Cardiac fibroblast (primary cell): Measurements from ENCODE around the gene AAK1.
"Not testable (repeated sequence)": the region's sequence is repeated elsewhere in the genome, so short reads cannot be mapped to it uniquely, and the experiment has no call there.

ENCODE experiments used
- DNase-seq, 2 donors: peaks; one replicate each; pipeline versions ENCODE4 v3.0.0 to v3.0.0-alpha.2; 2010; ENCODE audit warnings: low read depth in 2 of 2
- H3K4me3 ChIP-seq, 2 donors: replicated peaks in 1 of 2; 1 replicate in 1 of 2; 2 replicates in 1 of 2; pipeline ENCODE4 v1.5.1; 2011; ENCODE audit warnings: low read depth in 2 of 2, low read length in 2 of 2, mild to moderate bottlenecking in 2 of 2, moderate library complexity in 1 of 2
- CTCF ChIP-seq: IDR thresholded peaks from one replicate; pipeline ENCODE4 v1.5.1; 2011; ENCODE audit warnings: low read depth, mild to moderate bottlenecking, low read length, inconsistent platforms

AAK1 gene

DNA sequence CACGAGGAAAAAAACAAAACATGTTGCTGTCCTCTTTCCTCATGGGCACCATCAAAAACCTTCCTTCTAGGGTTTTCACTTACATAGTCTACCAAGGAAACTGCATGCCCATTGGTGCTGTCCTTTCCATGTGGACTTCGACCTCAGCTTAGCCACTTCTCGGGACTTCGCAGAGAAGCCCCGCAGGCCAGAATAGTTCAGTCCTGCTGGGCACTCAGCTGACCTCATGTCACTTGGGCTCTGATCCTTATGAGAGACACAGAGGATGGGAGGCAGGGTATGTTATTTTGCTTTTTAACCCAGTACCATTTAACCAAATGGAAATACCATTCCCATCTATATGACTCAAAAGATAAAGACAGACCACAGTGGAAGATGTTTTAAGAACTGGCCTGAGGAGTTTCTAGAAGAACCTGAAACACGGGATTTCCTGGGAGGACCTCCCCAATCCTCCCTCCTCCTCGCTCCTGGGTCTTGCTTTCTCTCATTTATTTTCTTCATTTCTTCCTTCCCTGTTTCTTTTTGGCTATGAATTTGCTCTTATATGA, 28.4 kb downstream of the AAK1 start:
- no peak overlapping the region for H3K4me3 ChIP-seq
- DNase-seq, result no peak
- TF ChIP-seq CTCF, result no peak

GRCh38 chr2:69612707-69613106, 30.8 kb downstream of the AAK1 start:
- TF ChIP-seq CTCF, result no peak
- DNase-seq, result no peak
- H3K4me3 ChIP-seq, result no peak overlapping the region

DNA sequence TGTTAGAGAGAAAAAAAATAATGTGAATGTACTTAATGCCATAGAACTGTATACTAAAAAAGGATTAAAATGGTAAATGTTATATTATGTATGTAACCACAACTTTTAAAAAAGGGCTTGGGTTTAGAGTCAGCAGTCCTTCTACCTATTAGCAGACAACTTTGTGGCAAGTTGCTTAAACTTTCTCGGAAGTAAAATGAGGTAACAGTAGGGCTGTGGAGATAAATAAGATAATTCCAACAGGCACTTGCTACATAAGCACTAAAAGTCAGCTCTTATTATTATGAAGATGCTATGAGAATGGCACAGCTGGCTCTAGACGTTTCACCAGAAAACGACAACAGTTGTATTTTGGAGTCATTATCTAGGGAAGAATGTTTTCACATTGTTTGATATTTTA, 31.3 kb downstream of the AAK1 start:
- H3K4me3 ChIP-seq, result no peak overlapping the region
- no peak for DNase-seq
- TF ChIP-seq CTCF, result no peak

- no peak for DNase-seq
- TF ChIP-seq CTCF, result no peak
- no peak overlapping the region for H3K4me3 ChIP-seq
Observed at GRCh38 chr2:69608109-69608508, 35.4 kb downstream of the AAK1 start.

DNA sequence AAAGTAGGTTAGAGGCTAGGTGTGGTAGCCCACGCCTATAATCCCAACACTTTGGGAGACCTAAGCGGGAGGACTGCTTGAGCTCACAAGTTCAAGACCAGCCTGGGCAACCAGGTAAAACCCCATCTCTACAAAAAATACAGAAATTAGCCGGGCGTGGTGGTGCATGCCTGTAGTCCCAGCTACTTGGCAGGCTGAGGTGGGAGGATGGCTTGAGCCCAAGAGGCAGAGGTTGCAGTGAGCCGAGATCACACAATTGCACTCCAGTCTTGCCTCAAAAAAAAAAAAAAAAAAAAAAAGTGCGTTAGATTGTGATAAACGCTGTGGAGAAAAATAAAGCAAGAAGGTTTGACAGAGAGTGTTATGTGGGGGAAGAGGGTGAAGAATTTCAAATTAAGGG, 36.8 kb downstream of the AAK1 start:
- DNase-seq, H3K4me3 ChIP-seq: not testable (repeated sequence)

DNA sequence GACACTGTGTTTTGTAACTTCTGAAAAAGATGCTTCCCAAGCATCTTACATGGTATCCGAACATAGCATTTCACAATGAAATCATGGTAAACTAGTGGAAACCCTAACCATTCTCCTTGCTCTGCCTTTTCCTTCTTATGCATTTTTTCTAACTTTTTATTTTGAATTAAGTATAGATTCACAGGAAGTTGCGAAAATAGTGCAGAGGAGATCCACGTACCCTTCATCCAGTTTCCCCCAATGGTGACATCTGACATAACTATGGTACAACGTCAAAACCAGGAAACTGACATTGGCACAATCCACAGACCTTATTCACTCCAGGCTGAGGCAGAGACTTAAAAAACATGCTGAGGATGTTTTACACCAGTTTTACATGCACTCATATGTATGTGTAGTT, 38.3 kb downstream of the AAK1 start:
- no peak for DNase-seq
- TF ChIP-seq CTCF, result no peak

DNA sequence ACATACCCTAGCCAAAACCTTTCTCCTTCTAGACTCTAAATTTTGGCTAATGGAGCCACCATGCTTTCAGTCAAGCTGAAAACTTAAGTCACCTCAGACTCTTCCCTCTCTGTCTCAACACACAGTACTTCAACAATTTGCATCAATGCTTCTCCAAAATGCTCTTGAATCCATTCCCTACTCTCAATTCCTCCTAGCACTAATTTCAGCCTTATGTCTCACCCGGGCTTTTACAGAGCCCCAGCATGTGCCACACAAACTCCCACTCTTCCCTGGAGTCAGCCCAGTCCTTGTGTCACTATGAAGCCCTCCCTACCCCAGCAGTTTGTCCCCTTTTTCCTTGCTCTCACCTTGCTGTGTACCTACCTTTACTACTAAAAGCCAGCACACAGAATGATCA, 38.7 kb downstream of the AAK1 start:
- TF ChIP-seq CTCF, result no peak
- DNase-seq, result no peak
- H3K4me3 ChIP-seq, result no peak overlapping the region

More for the DNA sequence above, 38.3 kb downstream of the AAK1 start:
- H3K4me3 ChIP-seq, result no peak overlapping the region
